WTC11 (cell line): ENCODE data around the gene INPP5A.

Source experiments
- CREB1 ChIP-seq: sonication (generic); formaldehyde crosslinking; IDR thresholded peaks from 2 replicates; pipeline ENCODE4 v1.8.0; 2023; ENCODE audit warnings: mild to moderate bottlenecking, missing genetic modification reagents
- ESRRA ChIP-seq: sonication (generic); formaldehyde crosslinking; IDR thresholded peaks from 2 replicates; pipeline ENCODE4 v1.8.1; 2022; ENCODE audit warnings: mild to moderate bottlenecking, missing genetic modification reagents, borderline replicate concordance
- SMAD3 ChIP-seq: sonication (generic); formaldehyde crosslinking; IDR thresholded peaks from 2 replicates; pipeline ENCODE4 v1.8.0; 2022; ENCODE audit warnings: missing genetic modification reagents, mild to moderate bottlenecking, borderline replicate concordance
- TEAD4 ChIP-seq: sonication (generic); formaldehyde crosslinking; IDR thresholded peaks from 2 replicates; pipeline ENCODE4 v1.8.0; 2022; ENCODE audit warnings: mild to moderate bottlenecking, missing genetic modification reagents
- ZNF396 ChIP-seq: fragments of 250-450 bp; sonication (Bioruptor Pico); IDR thresholded peaks from 2 replicates; pipeline ENCODE4 v1.8.0; 2021; ENCODE audit warnings: mild to moderate bottlenecking, moderate library complexity, borderline replicate concordance
- ZNF671 ChIP-seq: fragments of 250-450 bp; sonication (Bioruptor Pico); IDR thresholded peaks from 2 replicates; pipeline ENCODE4 v1.8.0; 2021; ENCODE audit warnings: mild to moderate bottlenecking
- TF ChIP-seq, protein P1 (sequence below): sonication (generic); formaldehyde crosslinking; IDR thresholded peaks from 2 replicates; pipeline ENCODE4 v1.8.0; 2022; ENCODE audit warnings: mild to moderate bottlenecking, missing genetic modification reagents
- TF ChIP-seq, protein P2 (sequence below): sonication (generic); formaldehyde crosslinking; IDR thresholded peaks from 2 replicates; pipeline ENCODE4 v1.8.1; 2022; ENCODE audit warnings: low read depth, missing genetic modification reagents, borderline replicate concordance
- TF ChIP-seq, protein P3 (sequence below): fragments of 200-600 bp; IDR thresholded peaks from 2 replicates; pipeline ENCODE4 v1.8.0; 2022; ENCODE audit warnings: antibody characterized with exemption
- TF ChIP-seq, protein P4 (sequence below): sonication (generic); formaldehyde crosslinking; IDR thresholded peaks from 2 replicates; pipeline ENCODE4 v1.8.0; 2022; ENCODE audit warnings: mild to moderate bottlenecking, missing genetic modification reagents
- TF ChIP-seq, protein P5 (sequence below): sonication (generic); formaldehyde crosslinking; IDR thresholded peaks from 2 replicates; pipeline ENCODE4 v1.8.1; 2022; ENCODE audit warnings: mild to moderate bottlenecking, moderate library complexity, missing genetic modification reagents

DNA sequence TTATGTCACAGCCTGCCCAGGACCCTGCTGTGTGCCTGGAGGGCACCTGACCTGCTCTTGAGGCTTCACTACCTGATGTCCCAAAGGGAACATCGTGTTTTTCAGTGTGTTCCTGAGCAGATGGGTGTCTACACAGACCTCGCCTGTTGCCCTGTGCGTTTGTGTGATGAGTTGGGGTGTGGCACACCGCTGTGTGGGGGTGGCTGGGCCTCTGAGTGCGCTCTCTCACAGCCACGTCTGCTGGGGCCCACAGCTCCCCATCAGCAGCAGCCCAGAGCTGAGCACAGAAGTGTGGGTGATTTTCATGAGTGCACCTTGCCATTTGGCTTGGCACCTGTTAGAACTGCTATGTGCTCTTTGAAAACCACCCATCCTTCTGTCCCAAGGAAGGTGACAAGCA, 126.8 kb downstream of the INPP5A start:
- TF ChIP-seq, protein P1, sequence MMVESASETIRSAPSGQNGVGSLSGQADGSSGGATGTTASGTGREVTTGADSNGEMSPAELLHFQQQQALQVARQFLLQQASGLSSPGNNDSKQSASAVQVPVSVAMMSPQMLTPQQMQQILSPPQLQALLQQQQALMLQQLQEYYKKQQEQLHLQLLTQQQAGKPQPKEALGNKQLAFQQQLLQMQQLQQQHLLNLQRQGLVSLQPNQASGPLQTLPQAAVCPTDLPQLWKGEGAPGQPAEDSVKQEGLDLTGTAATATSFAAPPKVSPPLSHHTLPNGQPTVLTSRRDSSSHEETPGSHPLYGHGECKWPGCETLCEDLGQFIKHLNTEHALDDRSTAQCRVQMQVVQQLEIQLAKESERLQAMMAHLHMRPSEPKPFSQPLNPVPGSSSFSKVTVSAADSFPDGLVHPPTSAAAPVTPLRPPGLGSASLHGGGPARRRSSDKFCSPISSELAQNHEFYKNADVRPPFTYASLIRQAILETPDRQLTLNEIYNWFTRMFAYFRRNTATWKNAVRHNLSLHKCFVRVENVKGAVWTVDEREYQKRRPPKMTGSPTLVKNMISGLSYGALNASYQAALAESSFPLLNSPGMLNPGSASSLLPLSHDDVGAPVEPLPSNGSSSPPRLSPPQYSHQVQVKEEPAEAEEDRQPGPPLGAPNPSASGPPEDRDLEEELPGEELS = no peak
- TF ChIP-seq, protein P2, sequence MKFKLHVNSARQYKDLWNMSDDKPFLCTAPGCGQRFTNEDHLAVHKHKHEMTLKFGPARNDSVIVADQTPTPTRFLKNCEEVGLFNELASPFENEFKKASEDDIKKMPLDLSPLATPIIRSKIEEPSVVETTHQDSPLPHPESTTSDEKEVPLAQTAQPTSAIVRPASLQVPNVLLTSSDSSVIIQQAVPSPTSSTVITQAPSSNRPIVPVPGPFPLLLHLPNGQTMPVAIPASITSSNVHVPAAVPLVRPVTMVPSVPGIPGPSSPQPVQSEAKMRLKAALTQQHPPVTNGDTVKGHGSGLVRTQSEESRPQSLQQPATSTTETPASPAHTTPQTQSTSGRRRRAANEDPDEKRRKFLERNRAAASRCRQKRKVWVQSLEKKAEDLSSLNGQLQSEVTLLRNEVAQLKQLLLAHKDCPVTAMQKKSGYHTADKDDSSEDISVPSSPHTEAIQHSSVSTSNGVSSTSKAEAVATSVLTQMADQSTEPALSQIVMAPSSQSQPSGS = no peak
- TF ChIP-seq, protein P3, sequence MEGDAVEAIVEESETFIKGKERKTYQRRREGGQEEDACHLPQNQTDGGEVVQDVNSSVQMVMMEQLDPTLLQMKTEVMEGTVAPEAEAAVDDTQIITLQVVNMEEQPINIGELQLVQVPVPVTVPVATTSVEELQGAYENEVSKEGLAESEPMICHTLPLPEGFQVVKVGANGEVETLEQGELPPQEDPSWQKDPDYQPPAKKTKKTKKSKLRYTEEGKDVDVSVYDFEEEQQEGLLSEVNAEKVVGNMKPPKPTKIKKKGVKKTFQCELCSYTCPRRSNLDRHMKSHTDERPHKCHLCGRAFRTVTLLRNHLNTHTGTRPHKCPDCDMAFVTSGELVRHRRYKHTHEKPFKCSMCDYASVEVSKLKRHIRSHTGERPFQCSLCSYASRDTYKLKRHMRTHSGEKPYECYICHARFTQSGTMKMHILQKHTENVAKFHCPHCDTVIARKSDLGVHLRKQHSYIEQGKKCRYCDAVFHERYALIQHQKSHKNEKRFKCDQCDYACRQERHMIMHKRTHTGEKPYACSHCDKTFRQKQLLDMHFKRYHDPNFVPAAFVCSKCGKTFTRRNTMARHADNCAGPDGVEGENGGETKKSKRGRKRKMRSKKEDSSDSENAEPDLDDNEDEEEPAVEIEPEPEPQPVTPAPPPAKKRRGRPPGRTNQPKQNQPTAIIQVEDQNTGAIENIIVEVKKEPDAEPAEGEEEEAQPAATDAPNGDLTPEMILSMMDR = no peak
- TF ChIP-seq ZNF396 (CRISPR knock-in tag) (no peak), ZNF671 (CRISPR knock-in tag) (no peak), CREB1 (CRISPR knock-in tag) (no peak), ESRRA (CRISPR knock-in tag) (no peak), TEAD4 (no peak), SMAD3 (CRISPR knock-in tag) (no peak)
- TF ChIP-seq, protein P4, sequence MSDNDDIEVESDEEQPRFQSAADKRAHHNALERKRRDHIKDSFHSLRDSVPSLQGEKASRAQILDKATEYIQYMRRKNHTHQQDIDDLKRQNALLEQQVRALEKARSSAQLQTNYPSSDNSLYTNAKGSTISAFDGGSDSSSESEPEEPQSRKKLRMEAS (CRISPR knock-in tag) = no peak
- TF ChIP-seq, protein P5, sequence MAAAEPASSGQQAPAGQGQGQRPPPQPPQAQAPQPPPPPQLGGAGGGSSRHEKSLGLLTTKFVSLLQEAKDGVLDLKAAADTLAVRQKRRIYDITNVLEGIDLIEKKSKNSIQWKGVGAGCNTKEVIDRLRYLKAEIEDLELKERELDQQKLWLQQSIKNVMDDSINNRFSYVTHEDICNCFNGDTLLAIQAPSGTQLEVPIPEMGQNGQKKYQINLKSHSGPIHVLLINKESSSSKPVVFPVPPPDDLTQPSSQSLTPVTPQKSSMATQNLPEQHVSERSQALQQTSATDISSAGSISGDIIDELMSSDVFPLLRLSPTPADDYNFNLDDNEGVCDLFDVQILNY (CRISPR knock-in tag) = no peak
